GM12878 (cell line): ENCODE data around the gene CSMD2.

ENCODE experiments used
- ESRRA ChIP-seq: IDR thresholded peaks from 2 replicates; pipeline ENCODE4 v1.6.1; 2012; ENCODE audit warnings: mild to moderate bottlenecking, low read length, improper control_type of control experiment
- FOS ChIP-seq: IDR thresholded peaks from 3 replicates; pipeline ENCODE4 v1.6.1; 2011; ENCODE audit warnings: borderline replicate concordance; ENCODE audit not compliant: insufficient read length; ENCODE audit errors: extremely low read depth
- POLR2A ChIP-seq: IDR thresholded peaks from 2 replicates; pipeline ENCODE4 v1.6.1; 2011; ENCODE audit warnings: low read depth, mild to moderate bottlenecking, low read length
- SREBF2 ChIP-seq: IDR thresholded peaks from 2 replicates; pipeline ENCODE4 v1.6.1; 2012; ENCODE audit warnings: mild to moderate bottlenecking, low read length
- SUZ12 ChIP-seq: fragments of 200-600 bp; sonication (generic); IDR thresholded peaks from one replicate; pipeline ENCODE4 v1.6.1; 2018; ENCODE audit warnings: antibody characterized with exemption, mild to moderate bottlenecking; ENCODE audit not compliant: unreplicated experiment
- TCF7 ChIP-seq: IDR thresholded peaks from 2 replicates; pipeline ENCODE4 v1.6.1; 2014; ENCODE audit warnings: antibody characterized with exemption, borderline replicate concordance
- ZZZ3 ChIP-seq: IDR thresholded peaks from 2 replicates; pipeline ENCODE4 v1.6.1; 2011; ENCODE audit warnings: low read depth; ENCODE audit not compliant: control insufficient read depth, insufficient read length
- TF ChIP-seq, protein P1 (sequence below): IDR thresholded peaks from 2 replicates; pipeline ENCODE4 v1.6.1; 2011; ENCODE audit warnings: borderline replicate concordance, low read depth, mild to moderate bottlenecking, moderate library complexity, mixed read lengths, low read length; ENCODE audit not compliant: insufficient read depth; ENCODE audit errors: extremely low read length
- TF ChIP-seq, protein P2 (sequence below), 3 experiments: IDR thresholded peaks in 2 of 3; conservative IDR thresholded peaks in 1 of 3; 2 replicates each; pipeline ENCODE4 v1.5.1; 2011; ENCODE audit warnings: low read depth in 3 of 3, low read length in 3 of 3, mild to moderate bottlenecking in 3 of 3, control low read depth in 2 of 3, moderate library complexity in 2 of 3, inconsistent platforms in 1 of 3, mixed read lengths in 1 of 3; ENCODE audit not compliant: control insufficient read depth in 2 of 3, insufficient read depth in 1 of 3; ENCODE audit errors: extremely low read depth in 1 of 3
- TF ChIP-seq, protein P3 (sequence below): IDR thresholded peaks from 2 replicates; pipeline ENCODE4 v1.6.1; 2012; ENCODE audit warnings: low read depth, low read length, improper control_type of control experiment

DNA sequence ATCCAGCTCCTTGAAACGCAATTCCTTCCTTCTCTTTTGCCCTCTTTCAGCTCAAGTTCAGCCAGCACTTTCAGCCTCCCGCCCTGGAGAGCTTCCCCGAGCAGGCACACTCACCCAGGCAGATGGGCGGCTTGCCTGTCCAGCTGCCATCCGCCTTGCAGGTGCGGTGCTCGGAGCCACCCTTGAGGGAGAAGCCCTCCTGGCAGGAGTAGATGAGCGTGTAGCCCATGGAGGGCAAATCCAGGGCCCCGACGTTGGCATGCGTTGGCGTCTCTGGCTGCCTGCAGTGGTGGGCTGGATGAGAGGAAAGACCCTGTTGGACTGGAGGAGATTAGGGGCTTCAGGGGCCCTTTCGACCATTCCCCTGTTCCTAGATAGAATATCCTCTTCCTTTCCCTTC, 632.1 kb downstream of the CSMD2 start:
- TF ChIP-seq ESRRA (no peak), POLR2A (no peak), FOS (no peak), SREBF2 (no peak), SUZ12 (no peak), TCF7 (no peak), ZZZ3 (no peak)
- TF ChIP-seq, protein P1, sequence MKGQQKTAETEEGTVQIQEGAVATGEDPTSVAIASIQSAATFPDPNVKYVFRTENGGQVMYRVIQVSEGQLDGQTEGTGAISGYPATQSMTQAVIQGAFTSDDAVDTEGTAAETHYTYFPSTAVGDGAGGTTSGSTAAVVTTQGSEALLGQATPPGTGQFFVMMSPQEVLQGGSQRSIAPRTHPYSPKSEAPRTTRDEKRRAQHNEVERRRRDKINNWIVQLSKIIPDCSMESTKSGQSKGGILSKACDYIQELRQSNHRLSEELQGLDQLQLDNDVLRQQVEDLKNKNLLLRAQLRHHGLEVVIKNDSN: no peak
- TF ChIP-seq, protein P2, sequence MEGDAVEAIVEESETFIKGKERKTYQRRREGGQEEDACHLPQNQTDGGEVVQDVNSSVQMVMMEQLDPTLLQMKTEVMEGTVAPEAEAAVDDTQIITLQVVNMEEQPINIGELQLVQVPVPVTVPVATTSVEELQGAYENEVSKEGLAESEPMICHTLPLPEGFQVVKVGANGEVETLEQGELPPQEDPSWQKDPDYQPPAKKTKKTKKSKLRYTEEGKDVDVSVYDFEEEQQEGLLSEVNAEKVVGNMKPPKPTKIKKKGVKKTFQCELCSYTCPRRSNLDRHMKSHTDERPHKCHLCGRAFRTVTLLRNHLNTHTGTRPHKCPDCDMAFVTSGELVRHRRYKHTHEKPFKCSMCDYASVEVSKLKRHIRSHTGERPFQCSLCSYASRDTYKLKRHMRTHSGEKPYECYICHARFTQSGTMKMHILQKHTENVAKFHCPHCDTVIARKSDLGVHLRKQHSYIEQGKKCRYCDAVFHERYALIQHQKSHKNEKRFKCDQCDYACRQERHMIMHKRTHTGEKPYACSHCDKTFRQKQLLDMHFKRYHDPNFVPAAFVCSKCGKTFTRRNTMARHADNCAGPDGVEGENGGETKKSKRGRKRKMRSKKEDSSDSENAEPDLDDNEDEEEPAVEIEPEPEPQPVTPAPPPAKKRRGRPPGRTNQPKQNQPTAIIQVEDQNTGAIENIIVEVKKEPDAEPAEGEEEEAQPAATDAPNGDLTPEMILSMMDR (IDR thresholded peaks at IDR 0.05 in 2 of 3, conservative IDR thresholded peaks at IDR 0.05 in 1 of 3; ENCODE audit: control insufficient read depth in 2 of 3, extremely low read depth in 1 of 3, insufficient read depth in 1 of 3, low read depth in 3 of 3, low read length in 3 of 3): no peak
- TF ChIP-seq, protein P3, sequence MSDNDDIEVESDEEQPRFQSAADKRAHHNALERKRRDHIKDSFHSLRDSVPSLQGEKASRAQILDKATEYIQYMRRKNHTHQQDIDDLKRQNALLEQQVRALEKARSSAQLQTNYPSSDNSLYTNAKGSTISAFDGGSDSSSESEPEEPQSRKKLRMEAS: no peak
